ENCODE data around the gene THAP3. TPM values are rescaled to one million over a fixed set of nuclear protein-coding genes. Genes with fewer than 3 reads are reported as not detected.

THAP3 gene
- total RNA-seq, 4 donors from 2014 or later = 16.3 to 36.9 (median 27.7) TPM

DNA sequence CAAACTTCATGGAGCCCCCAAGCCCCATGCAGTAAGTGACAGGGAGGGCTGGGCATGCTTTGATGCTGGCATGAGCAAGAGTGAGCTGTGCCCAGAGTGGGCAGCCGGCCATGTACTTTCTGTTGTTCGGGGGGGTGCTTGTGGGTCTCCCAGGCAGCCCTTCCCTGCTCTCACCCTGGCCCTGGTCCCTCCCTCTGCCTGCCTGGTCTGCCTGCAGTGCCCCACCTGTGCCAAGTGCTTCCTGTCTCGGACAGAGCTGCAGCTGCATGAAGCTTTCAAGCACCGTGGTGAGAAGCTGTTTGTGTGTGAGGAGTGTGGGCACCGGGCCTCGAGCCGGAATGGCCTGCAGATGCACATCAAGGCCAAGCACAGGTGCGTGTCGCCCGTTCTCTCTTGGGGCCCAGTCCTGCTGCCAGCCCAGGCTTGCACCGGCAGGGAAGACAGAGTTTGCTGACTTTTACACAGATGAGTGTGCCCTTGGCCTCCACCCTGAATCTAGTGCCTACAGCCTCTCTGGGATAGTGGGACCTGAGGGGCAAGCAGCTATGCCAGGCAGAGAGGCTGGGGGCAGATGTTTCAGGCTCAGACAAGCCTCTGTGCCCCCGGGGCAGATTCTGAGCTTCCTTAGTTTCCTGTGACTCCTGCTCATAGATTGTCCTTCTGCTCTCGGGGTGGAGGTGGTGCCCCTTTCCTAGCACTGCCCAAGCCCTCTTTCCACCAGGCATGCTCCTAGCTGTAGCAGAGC, 37.2 kb upstream of the THAP3 start:
- H3K27ac ChIP-seq = peak overlapping the region in 3 of 4 donors; percentile 42 to 62 (median 59)
- no peak overlapping the region for H3K4me3 ChIP-seq
- TF ChIP-seq POLR2A (IDR thresholded peaks at IDR 0.05) = no peak
- TF ChIP-seq, protein P1, sequence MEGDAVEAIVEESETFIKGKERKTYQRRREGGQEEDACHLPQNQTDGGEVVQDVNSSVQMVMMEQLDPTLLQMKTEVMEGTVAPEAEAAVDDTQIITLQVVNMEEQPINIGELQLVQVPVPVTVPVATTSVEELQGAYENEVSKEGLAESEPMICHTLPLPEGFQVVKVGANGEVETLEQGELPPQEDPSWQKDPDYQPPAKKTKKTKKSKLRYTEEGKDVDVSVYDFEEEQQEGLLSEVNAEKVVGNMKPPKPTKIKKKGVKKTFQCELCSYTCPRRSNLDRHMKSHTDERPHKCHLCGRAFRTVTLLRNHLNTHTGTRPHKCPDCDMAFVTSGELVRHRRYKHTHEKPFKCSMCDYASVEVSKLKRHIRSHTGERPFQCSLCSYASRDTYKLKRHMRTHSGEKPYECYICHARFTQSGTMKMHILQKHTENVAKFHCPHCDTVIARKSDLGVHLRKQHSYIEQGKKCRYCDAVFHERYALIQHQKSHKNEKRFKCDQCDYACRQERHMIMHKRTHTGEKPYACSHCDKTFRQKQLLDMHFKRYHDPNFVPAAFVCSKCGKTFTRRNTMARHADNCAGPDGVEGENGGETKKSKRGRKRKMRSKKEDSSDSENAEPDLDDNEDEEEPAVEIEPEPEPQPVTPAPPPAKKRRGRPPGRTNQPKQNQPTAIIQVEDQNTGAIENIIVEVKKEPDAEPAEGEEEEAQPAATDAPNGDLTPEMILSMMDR (IDR thresholded peaks at IDR 0.05) = no peak
- TF ChIP-seq POLR2AphosphoS5 (IDR thresholded peaks at IDR 0.05) = no peak
- no peak for TF ChIP-seq EP300 (IDR thresholded peaks at IDR 0.05)
- H3K36me3 ChIP-seq = peaks cover 0 to 59% of the 10 kb centered on the region in 2 donors
- H3K9me3 ChIP-seq = no peaks in the 10 kb centered on the region
- no peak for ATAC-seq
- WGBS, 2 donors (ENCODE audit: low coverage in 1 of 2) = no CpG with 5 or more reads among the region's 13 CpGs
- peaks cover 0 to 72% (median 14%) of the 10 kb centered on the region in 3 donors for H3K4me1 ChIP-seq
- no peaks in the 10 kb centered on the region for H3K27me3 ChIP-seq

DNA sequence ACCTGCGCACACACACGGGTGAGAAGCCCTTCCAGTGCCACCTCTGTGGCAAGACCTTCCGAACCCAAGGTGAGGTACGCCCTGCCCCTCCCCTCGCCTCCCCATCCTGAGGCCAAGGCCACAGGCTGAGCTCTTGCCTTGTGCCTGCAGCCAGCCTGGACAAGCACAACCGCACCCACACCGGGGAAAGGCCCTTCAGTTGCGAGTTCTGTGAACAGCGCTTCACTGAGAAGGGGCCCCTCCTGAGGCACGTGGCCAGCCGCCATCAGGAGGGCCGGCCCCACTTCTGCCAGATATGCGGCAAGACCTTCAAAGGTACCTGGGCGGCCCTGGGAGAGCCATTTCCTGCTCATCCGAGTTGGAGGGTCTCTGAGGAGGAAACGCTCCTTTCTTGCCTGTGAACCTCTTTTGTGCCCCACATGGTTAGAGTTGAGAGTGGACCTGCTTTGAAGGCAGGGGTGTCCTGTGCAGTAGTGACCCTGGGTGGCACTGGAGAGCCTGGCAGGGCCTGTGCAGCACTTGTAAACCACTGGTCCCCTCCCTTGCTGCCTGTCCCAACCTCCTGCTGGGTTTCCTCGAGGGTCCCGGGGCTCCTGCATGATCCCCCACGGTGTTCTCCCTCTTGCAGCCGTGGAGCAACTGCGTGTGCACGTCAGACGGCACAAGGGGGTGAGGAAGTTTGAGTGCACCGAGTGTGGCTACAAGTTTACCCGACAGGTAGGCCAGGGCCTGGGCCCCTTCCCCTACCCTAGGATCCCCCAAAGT, 36.4 kb upstream of the THAP3 start:
- WGBS, 2 donors (ENCODE audit: low coverage in 1 of 2) = 76% methylated on average over 4 of the region's 25 CpGs; no CpG with 5 or more reads in 1 of the 2 donors
- TF ChIP-seq EP300 (IDR thresholded peaks at IDR 0.05) = no peak
- TF ChIP-seq, protein P1 (IDR thresholded peaks at IDR 0.05) = no peak
- no peak for TF ChIP-seq POLR2AphosphoS5 (IDR thresholded peaks at IDR 0.05)
- no peak for TF ChIP-seq POLR2A (IDR thresholded peaks at IDR 0.05)
- Histone ChIP-seq H3K36me3 (peaks cover 0 to 66% of the 10 kb centered on the region in 2 donors), H3K27me3 (no peaks in the 10 kb centered on the region), H3K4me3 (no peak overlapping the region), H3K9me3 (no peaks in the 10 kb centered on the region), H3K27ac (peak overlapping the region in 3 of 4 donors; percentile 24 to 59 (median 42)), H3K4me1 (peaks cover 0 to 73% (median 14%) of the 10 kb centered on the region in 3 donors)
- no peak for ATAC-seq

DNA sequence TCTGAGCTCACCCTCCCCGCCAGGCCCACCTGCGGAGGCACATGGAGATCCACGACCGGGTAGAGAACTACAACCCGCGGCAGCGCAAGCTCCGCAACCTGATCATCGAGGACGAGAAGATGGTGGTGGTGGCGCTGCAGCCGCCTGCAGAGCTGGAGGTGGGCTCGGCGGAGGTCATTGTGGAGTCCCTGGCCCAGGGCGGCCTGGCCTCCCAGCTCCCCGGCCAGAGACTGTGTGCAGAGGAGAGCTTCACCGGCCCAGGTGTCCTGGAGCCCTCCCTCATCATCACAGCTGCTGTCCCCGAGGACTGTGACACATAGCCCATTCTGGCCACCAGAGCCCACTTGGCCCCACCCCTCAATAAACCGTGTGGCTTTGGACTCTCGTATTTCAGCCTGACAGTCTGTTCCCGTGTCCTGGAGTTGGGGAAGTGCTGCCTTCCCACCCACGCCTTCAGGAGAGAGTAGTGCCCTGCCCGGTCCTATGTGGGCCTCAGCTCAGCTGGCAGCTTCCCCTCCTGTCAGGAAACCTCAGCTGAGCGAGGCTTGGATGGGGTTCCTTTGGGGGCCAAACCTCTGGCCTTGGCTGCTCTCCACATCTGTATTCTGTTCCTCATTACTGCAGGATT, 35.7 kb upstream of the THAP3 start:
- Histone ChIP-seq H3K27ac (peak overlapping the region in 2 of 4 donors; percentile 5 to 59), H3K4me1 (peaks cover 0 to 80% (median 14%) of the 10 kb centered on the region in 3 donors), H3K36me3 (peaks cover 0 to 73% of the 10 kb centered on the region in 2 donors), H3K27me3 (no peaks in the 10 kb centered on the region), H3K4me3 (no peak overlapping the region), H3K9me3 (no peaks in the 10 kb centered on the region)
- WGBS, 2 donors (ENCODE audit: low coverage in 1 of 2) = 60 to 75% methylated on average over 1 to 4 of the region's 24 CpGs
- ATAC-seq = no peak
- TF ChIP-seq POLR2AphosphoS5 (IDR thresholded peaks at IDR 0.05) (no peak), POLR2A (IDR thresholded peaks at IDR 0.05) (no peak), EP300 (IDR thresholded peaks at IDR 0.05) (no peak)
- TF ChIP-seq, protein P1 (IDR thresholded peaks at IDR 0.05) = no peak

DNA sequence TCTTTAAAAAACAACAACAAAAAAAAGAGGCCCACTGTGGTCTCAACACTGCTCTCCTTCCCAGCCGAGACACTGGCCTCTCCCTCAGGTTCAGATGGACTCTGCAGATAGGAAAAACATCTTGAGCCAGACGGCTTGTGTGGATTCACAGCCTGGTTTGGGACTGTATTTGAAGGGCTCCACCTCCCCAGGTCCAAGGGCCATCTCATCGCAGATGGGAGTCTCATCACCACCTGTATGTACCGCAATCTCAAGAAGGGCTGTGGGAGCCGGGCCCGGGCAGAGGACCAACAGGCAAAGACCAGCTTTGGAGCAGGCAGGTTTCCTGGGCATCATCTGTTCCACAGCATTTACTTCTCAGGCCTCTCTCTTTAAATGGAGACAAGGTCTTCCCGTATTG, 34.6 kb upstream of the THAP3 start:
- Histone ChIP-seq H3K27ac (peak overlapping the region in 1 of 4 donors; percentile 59), H3K27me3 (no peaks in the 10 kb centered on the region), H3K4me1 (peaks cover 0 to 90% (median 14%) of the 10 kb centered on the region in 3 donors), H3K4me3 (no peak overlapping the region), H3K36me3 (peaks cover 0 to 83% of the 10 kb centered on the region in 2 donors), H3K9me3 (no peaks in the 10 kb centered on the region)
- 50 to 73% methylated on average over 1 to 4 of the region's 7 CpGs for WGBS, 2 donors (ENCODE audit: low coverage in 1 of 2)
- no peak for ATAC-seq
- TF ChIP-seq POLR2A (IDR thresholded peaks at IDR 0.05) = no peak
- no peak for TF ChIP-seq POLR2AphosphoS5 (IDR thresholded peaks at IDR 0.05)
- TF ChIP-seq, protein P1 (IDR thresholded peaks at IDR 0.05) = no peak
- no peak for TF ChIP-seq EP300 (IDR thresholded peaks at IDR 0.05)

All from gastroesophageal sphincter (tissue), 4 donors.